Activated CD4-positive, alpha-beta T cell treated with anti-CD3 and anti-CD28 coated beads for 36 hours (primary cell): ENCODE measurements around the gene PAK4. TPM values are rescaled to one million over a fixed set of nuclear protein-coding genes. Genes with fewer than 3 reads are reported as not detected.
A peak's percentile ranks its signal among the peaks of the same experiment; 100 is the strongest.

Source experiments
- ATAC-seq: fragments of 200-7000 bp; cut with Tn5 transposase; one replicate; pipeline ENCODE4 v1.10.0; 2021; ENCODE audit warnings: mild to moderate bottlenecking, moderate library complexity
- CTCF ChIA-PET: fragments of 350-600 bp; sonication (Branson Sonifier 250); formaldehyde crosslinking; loops from one replicate; lab custom pipeline; 2021; ENCODE audit warnings: antibody characterized with exemption; lab: Charles Lee
- POLR2A ChIA-PET: fragments of 350-600 bp; sonication (Branson Sonifier 250); formaldehyde crosslinking; loops from one replicate; lab custom pipeline; 2021; ENCODE audit warnings: antibody characterized with exemption, inconsistent platforms; lab: Charles Lee
- DNase-seq: peaks from one replicate; pipeline ENCODE4 v3.0.0-alpha.2; 2020
- H3K27ac Mint-ChIP-seq: one replicate; pipeline ENCODE4 v1.8.0; 2021; ENCODE audit warnings: mixed read lengths
- H3K27me3 Mint-ChIP-seq: one replicate; pipeline ENCODE4 v1.8.0; 2021; ENCODE audit warnings: mixed read lengths
- H3K36me3 Mint-ChIP-seq: one replicate; pipeline ENCODE4 v1.8.0; 2021; ENCODE audit warnings: low read depth, mixed read lengths
- H3K4me1 Mint-ChIP-seq: one replicate; pipeline ENCODE4 v1.8.0; 2021; ENCODE audit warnings: mixed read lengths
- H3K4me3 Mint-ChIP-seq: one replicate; pipeline ENCODE4 v1.8.0; 2021; ENCODE audit warnings: mild to moderate bottlenecking, moderate library complexity, mixed read lengths
- H3K9me3 Mint-ChIP-seq: one replicate; pipeline ENCODE4 v1.8.0; 2021; ENCODE audit warnings: low read depth, mixed read lengths
- intact Hi-C, 2 experiments: fragments of 100-400 bp; cut with DNase I in 1 of 2; cut with micrococcal nuclease in 1 of 2; formaldehyde crosslinking; loops; one replicate each; pipeline versions ENCODE4 v1.14.2 to v1.15.1; 2022 to 2024; cut with DNase I, micrococcal nuclease
- total RNA-seq, 2 experiments: library from RNA; stranded (reverse); gene quantifications; one replicate each; pipeline ENCODE4 v1.2.3, GENCODE V29; 2021

PAK4 gene
- total RNA-seq, 2 experiments from 2014 or later, result 14.2 to 22.6 TPM

DNA sequence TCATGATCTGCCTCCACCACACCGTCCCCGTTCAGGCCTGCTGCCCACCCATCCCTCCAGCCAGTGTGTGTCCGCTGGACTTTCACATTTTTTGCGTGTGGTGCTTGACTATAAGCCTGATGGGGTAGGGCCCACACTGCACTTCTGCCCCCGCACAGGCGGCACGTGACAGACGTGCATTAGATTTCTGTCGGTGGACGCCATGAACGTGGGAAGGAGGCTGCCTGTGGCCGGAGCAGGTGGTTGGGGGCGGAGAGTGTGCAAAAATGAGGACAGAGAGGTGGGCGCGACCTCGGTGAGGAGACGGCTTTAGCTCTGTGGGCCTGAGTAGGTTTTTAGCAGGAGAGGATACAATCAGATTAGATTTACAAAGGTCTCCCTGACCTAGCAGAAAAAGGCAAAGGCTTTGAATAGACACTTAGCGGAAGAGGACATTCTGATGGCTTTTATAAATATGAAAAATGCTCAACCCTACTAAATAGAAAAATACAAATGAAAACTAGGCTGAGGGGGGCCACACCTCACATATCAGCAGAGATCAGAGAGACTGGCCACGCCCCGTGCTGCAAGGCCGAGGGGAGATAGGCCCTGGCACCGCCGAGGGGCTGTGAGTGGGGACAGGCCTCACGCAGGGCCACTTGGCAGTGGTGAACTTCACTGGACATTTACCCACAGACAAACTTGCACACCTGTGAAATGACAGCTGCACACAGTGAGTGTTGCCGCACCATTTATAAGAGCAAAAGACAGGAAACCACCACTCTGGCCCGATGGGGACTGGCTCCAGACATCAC is 25.4 kb downstream of the PAK4 start:
- H3K4me3 Mint-ChIP-seq, result no peak overlapping the region
- no peaks in the 10 kb centered on the region for H3K27me3 Mint-ChIP-seq
- H3K36me3 Mint-ChIP-seq, result peaks cover 6% of the 10 kb centered on the region
- DNase-seq (no peak), ATAC-seq (no peak)
- no peak overlapping the region for H3K27ac Mint-ChIP-seq
- POLR2A ChIA-PET, result no interaction called here
- CTCF ChIA-PET, result interaction anchor here (0.6 kb wide), 1 partner anchor 11 kb away, joined by 3 read pairs; no protein-coding TSS in a partner anchor
- intact Hi-C loops, result no loop called here
- peaks cover 19% of the 10 kb centered on the region for H3K4me1 Mint-ChIP-seq
- no peaks in the 10 kb centered on the region for H3K9me3 Mint-ChIP-seq

DNA sequence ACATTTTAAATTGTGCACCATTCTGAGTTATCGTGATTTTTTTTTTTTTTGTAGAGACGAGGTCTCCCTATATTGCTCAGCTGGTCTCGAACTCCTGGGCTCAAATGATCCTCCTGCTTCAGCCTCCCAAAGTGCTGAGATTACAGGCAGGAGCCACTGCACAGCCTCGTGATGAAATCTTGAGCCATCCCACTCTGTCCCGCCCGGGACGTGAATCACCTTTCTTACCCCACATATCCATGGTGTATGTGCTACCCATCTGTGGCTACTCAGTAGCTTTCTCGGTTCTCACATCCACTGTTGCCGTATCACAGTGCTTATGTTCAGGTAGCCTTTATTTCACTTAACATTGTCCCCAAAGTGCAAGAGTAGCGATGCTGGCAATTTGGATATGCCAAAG is 26.5 kb downstream of the PAK4 start:
- Mint-ChIP-seq H3K36me3 (peaks cover 6% of the 10 kb centered on the region), H3K9me3 (no peaks in the 10 kb centered on the region), H3K27ac (no peak overlapping the region), H3K4me1 (peaks cover 24% of the 10 kb centered on the region), H3K4me3 (no peak overlapping the region), H3K27me3 (no peaks in the 10 kb centered on the region)
- ChIA-PET POLR2A (no interaction called here), CTCF (no interaction called here)
- ATAC-seq (no peak), DNase-seq (no peak)
- intact Hi-C loops, result no loop called here

DNA sequence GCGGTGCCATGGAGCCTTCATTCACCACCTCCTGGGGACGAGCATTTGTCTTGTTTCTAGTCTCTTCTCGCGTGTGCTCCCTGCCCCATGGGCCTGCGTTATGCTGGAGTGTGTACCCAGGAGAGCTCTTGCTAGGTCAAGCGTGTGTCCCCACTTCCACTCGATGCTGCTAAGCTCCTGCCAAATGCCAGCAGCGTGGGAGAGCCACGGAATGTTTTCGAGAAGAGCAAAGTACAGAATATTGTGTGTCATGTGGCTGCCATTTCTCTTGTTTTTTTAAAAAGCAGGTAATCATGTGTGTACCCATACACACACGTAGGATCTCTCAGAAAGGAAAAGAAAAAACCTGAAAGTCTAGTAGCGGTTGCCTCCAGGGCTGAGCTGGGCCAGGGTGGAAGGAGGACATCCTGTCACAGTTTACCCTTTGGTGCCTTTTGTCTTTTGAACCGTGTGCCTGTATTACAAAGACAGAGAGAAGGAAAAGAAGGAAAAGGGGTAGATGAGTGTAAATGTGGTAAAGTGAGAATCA is 28.6 kb downstream of the PAK4 start:
- Mint-ChIP-seq H3K27ac (no peak overlapping the region), H3K36me3 (no peaks in the 10 kb centered on the region), H3K27me3 (no peaks in the 10 kb centered on the region), H3K4me3 (no peak overlapping the region), H3K9me3 (no peaks in the 10 kb centered on the region), H3K4me1 (peaks cover 24% of the 10 kb centered on the region)
- DNase-seq (no peak), ATAC-seq (no peak)
- CTCF ChIA-PET, result interaction anchor here (0.7 kb wide), 1 partner anchor 237 kb away, joined by 3 read pairs; the partner anchor contains the start of genes MED29 and PAF1
- POLR2A ChIA-PET, result no interaction called here
- intact Hi-C loops, result no loop called here

DNA sequence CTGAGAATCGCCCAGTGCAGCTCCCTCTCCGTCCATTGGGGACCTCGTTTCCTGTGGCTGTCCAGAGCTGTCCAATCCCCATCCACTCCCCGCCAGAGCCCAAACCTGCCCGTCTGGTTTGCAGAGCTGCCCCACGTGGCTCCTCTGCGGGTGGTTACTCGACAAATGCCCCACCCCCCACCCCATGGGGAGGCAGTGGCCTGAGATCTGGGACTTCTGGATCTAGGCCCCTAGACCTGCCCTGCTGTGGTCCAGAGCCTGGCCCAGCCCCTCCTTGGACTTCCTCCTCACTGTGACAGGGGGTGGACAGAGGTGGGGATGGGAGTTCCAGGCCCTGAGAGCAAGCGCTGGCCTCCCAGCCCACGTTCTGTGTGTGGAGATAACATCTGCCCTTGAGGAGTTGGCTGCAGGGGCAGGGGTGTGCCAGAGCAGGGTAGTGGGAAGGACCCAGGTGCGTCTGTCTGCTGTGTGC is 29.1 kb downstream of the PAK4 start:
- CTCF ChIA-PET, result interaction anchor here (0.7 kb wide), 1 partner anchor 236 kb away, joined by 3 read pairs; the partner anchor contains the start of genes MED29 and PAF1
- Mint-ChIP-seq H3K9me3 (no peaks in the 10 kb centered on the region), H3K27ac (no peak overlapping the region), H3K36me3 (no peaks in the 10 kb centered on the region), H3K27me3 (no peaks in the 10 kb centered on the region), H3K4me1 (peaks cover 24% of the 10 kb centered on the region), H3K4me3 (no peak overlapping the region)
- POLR2A ChIA-PET, result no interaction called here
- intact Hi-C loops, result no loop called here
- ATAC-seq (no peak), DNase-seq (no peak)

- H3K27me3 Mint-ChIP-seq, result no peaks in the 10 kb centered on the region
- intact Hi-C loops, result no loop called here
- no peak for DNase-seq
- CTCF ChIA-PET, result no interaction called here
- no peak for ATAC-seq
- H3K4me3 Mint-ChIP-seq, result no peak overlapping the region
- no peaks in the 10 kb centered on the region for H3K36me3 Mint-ChIP-seq
- H3K9me3 Mint-ChIP-seq, result no peaks in the 10 kb centered on the region
- H3K27ac Mint-ChIP-seq, result no peak overlapping the region
- peaks cover 24% of the 10 kb centered on the region for H3K4me1 Mint-ChIP-seq
- POLR2A ChIA-PET, result no interaction called here
These were observed 29.6 kb downstream of the PAK4 start for GRCh38 chr19:39155114-39155700.

GRCh38 chr19:39155741-39156140 is 30.2 kb downstream of the PAK4 start:
- no peak for DNase-seq
- H3K4me1 Mint-ChIP-seq, result peaks cover 24% of the 10 kb centered on the region
- no peak overlapping the region for H3K4me3 Mint-ChIP-seq
- no peaks in the 10 kb centered on the region for H3K9me3 Mint-ChIP-seq
- intact Hi-C loops, result no loop called here
- H3K27me3 Mint-ChIP-seq, result no peaks in the 10 kb centered on the region
- H3K27ac Mint-ChIP-seq, result no peak overlapping the region
- no peaks in the 10 kb centered on the region for H3K36me3 Mint-ChIP-seq
- ChIA-PET CTCF (no interaction called here), POLR2A (no interaction called here)
- ATAC-seq, result no peak

- ATAC-seq (peak; percentile 26), DNase-seq (peak; percentile 33)
- Mint-ChIP-seq H3K27me3 (no peaks in the 10 kb centered on the region), H3K27ac (no peak overlapping the region), H3K4me3 (no peak overlapping the region), H3K36me3 (no peaks in the 10 kb centered on the region), H3K9me3 (no peaks in the 10 kb centered on the region), H3K4me1 (peaks cover 24% of the 10 kb centered on the region)
- ChIA-PET POLR2A (no interaction called here), CTCF (interaction anchor here (0.7 kb wide), 1 partner anchor 1221 kb away, joined by 3 read pairs; no protein-coding TSS in a partner anchor)
- intact Hi-C loops, result no loop called here
These were observed 31.0 kb downstream of the PAK4 start for GRCh38 chr19:39156326-39157230.

DNA sequence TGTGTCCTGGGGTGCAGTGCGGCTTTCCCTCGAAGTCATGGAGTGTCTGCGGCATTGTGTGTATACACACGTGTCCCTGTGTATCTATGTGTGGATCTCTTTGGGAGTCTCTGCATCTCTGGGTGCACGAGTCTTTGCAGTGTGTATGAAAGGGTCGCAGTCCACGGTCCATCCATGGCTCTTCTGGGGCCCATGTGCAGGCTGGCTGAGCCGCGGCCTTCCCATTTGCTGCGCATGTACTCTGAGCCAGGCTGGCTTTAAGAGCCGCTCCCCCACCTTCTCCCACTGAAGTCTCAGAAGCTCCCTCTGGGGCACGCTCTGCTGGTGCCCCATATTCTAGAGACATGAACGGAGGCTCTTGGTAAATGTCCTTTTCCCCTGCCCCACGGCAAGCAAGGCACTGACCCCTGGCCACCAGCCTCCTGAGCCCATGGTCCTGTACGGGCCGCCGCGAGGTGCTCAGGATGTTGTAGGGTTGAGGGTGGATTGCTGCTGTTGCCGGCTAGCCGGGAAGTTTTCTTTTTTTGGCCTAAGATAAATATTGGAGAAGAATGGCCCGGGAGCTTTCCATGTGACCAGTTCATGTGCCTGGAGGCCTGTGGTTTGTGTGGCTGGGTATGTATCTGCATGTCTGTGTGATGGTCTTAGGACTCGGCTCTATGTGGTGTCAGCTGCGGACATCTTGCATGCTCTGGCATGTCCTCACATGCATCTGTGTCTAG is 31.9 kb downstream of the PAK4 start:
- ChIA-PET CTCF (interaction anchor here (0.7 kb wide), 1 partner anchor 1221 kb away, joined by 3 read pairs; no protein-coding TSS in a partner anchor), POLR2A (no interaction called here)
- intact Hi-C loops, result no loop called here
- no peak for ATAC-seq
- Mint-ChIP-seq H3K36me3 (no peaks in the 10 kb centered on the region), H3K4me3 (no peak overlapping the region), H3K4me1 (peaks cover 24% of the 10 kb centered on the region), H3K27ac (no peak overlapping the region), H3K27me3 (no peaks in the 10 kb centered on the region), H3K9me3 (no peaks in the 10 kb centered on the region)
- no peak for DNase-seq

GRCh38 chr19:39157997-39158389 is 32.4 kb downstream of the PAK4 start:
- Mint-ChIP-seq H3K9me3 (no peaks in the 10 kb centered on the region), H3K27ac (no peak overlapping the region), H3K4me3 (no peak overlapping the region), H3K36me3 (no peaks in the 10 kb centered on the region), H3K27me3 (no peaks in the 10 kb centered on the region), H3K4me1 (peaks cover 28% of the 10 kb centered on the region)
- no peak for DNase-seq
- ATAC-seq, result no peak
- POLR2A ChIA-PET, result no interaction called here
- CTCF ChIA-PET, result no interaction called here
- intact Hi-C loops, result no loop called here

DNA sequence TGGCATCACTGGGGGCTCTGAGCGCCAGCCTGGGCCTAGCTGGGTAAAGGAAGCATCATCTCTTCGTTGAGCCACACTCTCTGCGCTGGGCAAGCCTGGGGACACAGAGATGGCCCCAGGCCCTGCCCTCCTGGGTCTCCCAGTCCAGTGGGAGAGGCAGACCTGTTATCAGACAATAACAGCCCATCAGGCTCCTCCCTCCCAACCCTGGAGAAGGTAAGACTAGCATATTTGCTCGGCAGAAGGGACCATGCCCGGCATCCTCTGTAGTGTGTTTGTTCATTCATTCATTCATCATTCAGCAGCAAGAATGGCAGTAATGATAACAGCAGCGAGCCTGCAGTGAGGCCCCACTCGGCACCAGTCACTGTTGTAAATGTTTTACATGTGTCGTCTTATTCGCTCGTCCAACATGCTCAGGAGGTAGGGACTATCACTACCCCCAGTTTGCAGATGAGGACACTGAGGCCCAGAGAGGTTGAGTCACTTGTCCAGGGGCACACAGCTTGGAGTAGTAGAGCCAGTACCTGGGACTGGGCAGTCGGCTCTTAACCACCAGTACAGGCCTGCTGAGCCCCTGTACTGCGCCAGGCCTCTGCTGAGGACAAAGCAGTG is 33.2 kb downstream of the PAK4 start:
- Mint-ChIP-seq H3K9me3 (no peaks in the 10 kb centered on the region), H3K27ac (no peak overlapping the region), H3K27me3 (no peaks in the 10 kb centered on the region), H3K4me1 (peaks cover 27% of the 10 kb centered on the region), H3K4me3 (no peak overlapping the region), H3K36me3 (no peaks in the 10 kb centered on the region)
- no peak for DNase-seq
- CTCF ChIA-PET, result no interaction called here
- ATAC-seq, result no peak
- POLR2A ChIA-PET, result no interaction called here
- intact Hi-C loops, result no loop called here
